HG03521 (cell line): ENCODE results near the gene GABPB2.
"Not testable (repeated sequence)": the region's sequence is repeated elsewhere in the genome, so short reads cannot be mapped to it uniquely, and the experiment has no call there.

Experiments
- ATAC-seq: cut with Tn5 transposase; IDR thresholded peaks from one replicate; pipeline ENCODE4 v1.9.1; 2021; ENCODE audit warnings: mild to moderate bottlenecking, moderate library complexity; ENCODE audit not compliant: unreplicated experiment

The GABPB2 gene

DNA sequence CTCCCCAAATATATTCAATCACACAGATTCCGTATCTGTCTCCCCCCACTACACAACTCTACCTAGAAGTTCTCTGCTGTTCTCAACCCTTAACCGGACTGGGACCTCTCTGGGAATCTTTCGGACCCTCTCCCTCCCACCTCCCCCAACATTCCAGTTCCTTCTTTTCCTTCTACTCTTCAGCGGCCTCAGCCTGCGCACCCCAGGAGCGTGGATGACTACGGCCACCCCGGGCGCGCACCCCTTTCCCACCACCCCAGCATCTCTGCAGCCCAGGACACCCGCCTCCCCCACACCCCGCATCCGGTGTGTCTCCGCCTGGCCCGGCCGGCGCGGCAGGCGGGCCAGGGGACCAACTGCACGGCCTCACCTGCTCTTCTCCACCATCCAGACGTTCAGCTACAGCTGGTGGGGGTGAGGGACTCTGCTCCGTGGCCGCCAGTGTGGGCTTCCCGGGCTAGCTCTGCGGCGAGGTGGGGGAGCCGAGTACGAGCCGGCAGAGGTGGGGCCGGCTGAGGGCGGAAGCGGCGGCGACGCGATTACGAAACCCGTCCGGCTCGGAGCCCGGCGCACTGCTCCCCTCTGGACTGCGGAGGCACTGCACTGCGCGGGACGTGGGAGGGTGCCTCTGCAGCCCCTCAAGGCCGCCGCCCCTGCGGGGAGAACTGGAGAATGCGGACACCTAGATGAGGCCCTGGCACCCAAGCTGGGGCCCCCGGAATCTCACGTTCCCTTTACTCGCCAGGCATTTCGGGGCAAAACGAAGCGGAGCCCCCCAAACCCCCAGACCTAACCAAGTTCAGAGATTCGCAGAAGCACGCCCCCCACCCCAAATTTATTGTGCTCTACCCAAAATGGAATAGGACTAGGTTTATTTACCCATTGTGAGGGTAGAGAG lies 11.2 kb upstream of the GABPB2 start, which contains the start of gene CDC42SE1:
Gene CDC42SE1 (minus strand): TSS at position 514 of the 898 bp plus-strand sequence. CDS start 3,892 bp downstream, outside the sequence.
- ATAC-seq = peak; percentile 71

DNA sequence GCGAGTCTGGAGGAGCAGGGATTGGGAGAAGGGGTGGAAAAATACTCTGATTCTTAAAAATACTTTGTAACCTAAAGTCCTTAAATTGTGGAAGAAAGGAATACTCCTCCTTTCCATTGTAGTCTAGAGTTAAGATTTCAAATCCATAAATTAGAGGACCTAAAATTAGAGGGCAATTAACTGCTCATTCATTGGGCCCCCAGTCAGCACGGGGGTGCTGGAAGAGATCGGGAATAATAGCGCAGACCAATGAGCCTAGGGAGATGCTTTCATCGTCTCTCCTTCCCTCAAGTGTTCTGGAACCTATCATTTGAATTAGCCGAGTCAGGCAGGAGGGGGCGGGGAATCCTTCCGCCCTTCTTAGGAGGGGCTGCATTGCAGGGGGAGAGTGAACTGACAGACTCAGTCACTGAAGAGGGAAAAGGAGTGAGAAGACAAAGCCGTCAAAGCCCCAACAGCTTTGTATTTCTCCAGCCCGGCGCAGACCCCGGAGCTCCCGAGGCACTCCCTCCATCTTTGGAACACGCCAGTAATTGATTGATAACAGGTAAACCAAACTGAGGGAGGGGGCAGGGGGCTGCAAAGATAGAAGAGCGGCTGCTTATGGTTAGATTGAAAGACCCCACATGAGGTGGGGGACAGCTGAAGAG lies 10.4 kb upstream of the GABPB2 start, which contains the start of gene MLLT11:
Gene MLLT11 (plus strand): TSS at position 391 of the 650 bp plus-strand sequence. CDS start 6,828 bp downstream, outside the sequence.
- no peak for ATAC-seq

- ATAC-seq = no peak
These were observed 9.7 kb upstream of the GABPB2 start for GRCh38 chr1:151060657-151061421.

GRCh38 chr1:151061704-151062103 lies 8.9 kb upstream of the GABPB2 start:
- ATAC-seq = no peak

GRCh38 chr1:151062741-151063371 lies 7.7 kb upstream of the GABPB2 start:
- ATAC-seq = no peak

DNA sequence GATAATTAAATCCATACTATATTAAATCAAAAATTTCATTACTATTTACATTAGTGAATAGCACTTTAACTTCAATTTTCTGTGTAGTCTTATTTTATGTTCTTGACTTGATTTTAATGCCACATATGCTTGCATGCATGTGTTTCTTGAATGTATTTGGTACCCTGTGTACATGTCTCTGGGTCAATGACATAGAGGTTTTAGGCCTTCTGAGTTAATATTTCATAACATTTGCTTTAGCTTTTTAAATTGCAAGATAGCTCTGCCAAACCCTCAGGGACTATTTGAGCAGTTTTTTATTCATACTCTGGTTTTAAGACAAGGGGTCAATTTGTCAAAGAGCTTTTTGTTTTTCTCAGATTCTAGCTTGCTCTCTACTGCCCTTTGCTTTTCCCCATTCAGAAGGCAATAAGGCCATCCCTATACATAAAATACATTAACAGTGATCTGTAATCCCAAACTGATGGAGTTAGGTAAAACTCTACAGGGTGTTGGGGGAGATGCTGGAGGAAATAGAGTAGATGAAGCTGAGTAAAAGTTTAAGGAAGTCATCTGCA lies 5.4 kb upstream of the GABPB2 start:
- ATAC-seq = no peak

GRCh38 chr1:151067185-151067584 lies 3.4 kb upstream of the GABPB2 start:
- no peak for ATAC-seq

- no peak for ATAC-seq
These were observed 1.5 kb upstream of the GABPB2 start for GRCh38 chr1:151069103-151069486.

DNA sequence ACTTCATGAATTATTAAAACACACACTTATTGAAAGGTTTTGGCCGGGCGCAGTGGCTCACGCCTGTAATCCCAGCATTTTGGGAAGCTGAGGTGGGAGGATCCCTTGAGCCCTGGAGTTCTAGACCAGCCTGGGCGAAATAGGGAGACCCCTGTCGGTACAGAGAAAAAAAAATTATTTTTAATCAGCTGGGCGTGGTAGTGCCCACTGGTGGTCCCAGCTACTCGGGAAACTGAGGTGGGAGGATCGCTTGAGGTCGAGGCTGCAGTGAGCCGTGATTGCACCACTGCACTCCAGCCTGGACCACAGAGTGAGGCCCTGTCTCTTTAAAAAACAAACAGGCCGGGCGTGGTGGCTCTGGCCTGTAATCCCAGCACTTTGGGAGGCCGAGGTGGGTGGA lies 1.7 kb downstream of the GABPB2 start:
- ATAC-seq = no peak

DNA sequence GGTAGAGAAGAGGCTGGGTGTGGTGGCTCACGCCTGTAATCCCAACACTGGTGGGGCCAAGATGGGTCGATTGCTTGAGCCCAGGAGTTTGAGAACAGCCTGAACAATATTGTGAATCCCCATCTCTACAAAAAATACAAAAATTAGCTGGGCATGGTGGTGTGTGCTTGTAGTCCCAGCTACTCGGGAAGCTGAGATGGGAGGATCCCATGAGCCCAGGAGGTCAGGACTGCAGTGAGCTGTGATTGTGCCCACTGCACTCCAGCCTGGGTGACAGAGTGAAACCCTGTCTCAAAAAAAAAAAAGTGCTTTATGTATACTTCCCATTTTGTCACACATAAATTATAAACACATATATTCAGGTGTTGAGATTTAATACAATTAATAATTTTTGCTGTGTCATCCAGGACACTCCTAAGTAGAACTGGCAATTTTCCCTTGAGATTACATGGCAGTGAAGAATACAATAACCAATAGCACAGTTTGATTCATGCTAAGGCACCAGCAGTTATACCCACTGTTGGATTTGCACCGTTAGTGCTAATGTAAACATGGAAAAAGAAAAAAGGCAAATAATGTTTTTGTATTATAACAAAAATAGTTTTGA lies 15.5 kb downstream of the GABPB2 start:
- no peak for ATAC-seq

GRCh38 chr1:151097426-151097825 lies 26.9 kb downstream of the GABPB2 start:
- not testable (repeated sequence) for ATAC-seq

DNA sequence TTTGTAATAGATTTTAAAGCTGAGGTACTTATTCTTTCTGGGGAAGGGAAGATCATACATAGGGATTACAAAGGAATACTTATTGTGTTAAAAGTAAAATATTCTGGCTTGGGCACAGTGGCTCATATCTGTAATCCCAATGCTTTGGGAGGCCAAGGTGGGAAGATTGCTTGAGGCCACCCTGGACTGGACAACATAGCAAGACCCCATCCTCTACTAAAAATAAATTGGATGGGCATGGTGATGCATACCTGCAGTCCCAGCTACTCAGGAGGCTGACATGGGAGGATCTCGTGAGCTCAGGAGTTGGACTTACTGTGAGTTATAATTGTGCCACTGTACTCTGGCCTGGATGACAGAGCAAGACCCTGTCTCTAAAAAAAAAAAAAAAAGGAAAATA lies 27.6 kb downstream of the GABPB2 start:
- no peak for ATAC-seq

- ATAC-seq = no peak
These were observed 34.1 kb downstream of the GABPB2 start for GRCh38 chr1:151104630-151105029.

DNA sequence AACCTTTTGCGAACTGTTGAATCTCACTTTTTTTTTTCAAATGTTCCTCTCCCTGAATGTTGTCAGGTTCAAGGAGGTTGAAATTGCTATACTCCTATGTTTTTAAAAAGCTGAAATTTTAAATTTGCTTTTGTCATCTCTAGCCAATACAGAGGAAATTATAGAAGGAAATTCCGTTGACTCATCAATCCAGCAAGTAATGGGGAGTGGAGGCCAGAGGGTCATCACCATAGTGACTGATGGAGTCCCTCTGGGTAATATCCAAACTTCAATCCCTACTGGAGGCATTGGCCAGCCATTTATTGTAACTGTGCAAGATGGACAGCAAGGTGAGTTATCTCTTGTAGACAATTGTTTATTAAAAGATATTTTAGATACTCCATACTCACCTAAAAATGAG lies 36.3 kb downstream of the GABPB2 start:
- ATAC-seq = no peak

GRCh38 chr1:151108331-151108730 lies 37.8 kb downstream of the GABPB2 start:
- ATAC-seq = no peak

DNA sequence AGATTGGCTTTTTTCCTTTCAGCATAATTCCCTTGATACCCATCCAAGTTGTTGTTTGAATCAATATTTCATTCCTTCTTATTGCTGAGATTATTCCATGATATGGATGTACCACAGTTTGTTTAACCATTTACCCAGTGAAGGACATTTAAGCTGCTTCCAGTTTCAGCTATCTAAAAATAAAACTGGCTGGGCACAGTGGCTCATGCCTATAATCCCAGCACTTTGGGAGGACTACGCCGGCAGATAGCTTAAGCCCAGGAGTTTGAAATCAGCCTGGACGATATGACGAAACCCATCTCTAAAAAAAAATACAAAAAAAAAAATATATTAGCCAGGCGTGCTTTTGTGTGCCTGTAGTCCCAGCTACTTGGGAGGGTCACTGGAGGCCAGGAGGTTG lies 43.3 kb downstream of the GABPB2 start:
- ATAC-seq = no peak

GRCh38 chr1:151124763-151125403 lies 54.3 kb downstream of the GABPB2 start:
- no peak for ATAC-seq

GRCh38 chr1:151128800-151129199 lies 58.2 kb downstream of the GABPB2 start:
- ATAC-seq = no peak

GRCh38 chr1:151130987-151131586 lies 60.5 kb downstream of the GABPB2 start:
- ATAC-seq = peak; percentile 54
